Esophagus squamous epithelium (tissue), 4 donors: ENCODE measurements around the gene HECW1.

Experiments used
- CTCF ChIP-seq, 6 experiments: fragments of 450-650 bp in 4 of 6; fragments of 200-600 bp in 2 of 6; sonication (generic) in 2 of 6; IDR thresholded peaks; one replicate each; pipeline ENCODE4 v1.5.1; 2016 to 2019; ENCODE audit warnings: antibody characterized with exemption in 6 of 6, mild to moderate bottlenecking in 4 of 6, moderate library complexity in 4 of 6
- POLR2A ChIP-seq, 4 donors: fragments of 450-650 bp; IDR thresholded peaks; one replicate each; pipeline ENCODE4 v1.6.1; 2017; ENCODE audit warnings: antibody characterized with exemption in 4 of 4, mild to moderate bottlenecking in 4 of 4, moderate library complexity in 3 of 4

DNA sequence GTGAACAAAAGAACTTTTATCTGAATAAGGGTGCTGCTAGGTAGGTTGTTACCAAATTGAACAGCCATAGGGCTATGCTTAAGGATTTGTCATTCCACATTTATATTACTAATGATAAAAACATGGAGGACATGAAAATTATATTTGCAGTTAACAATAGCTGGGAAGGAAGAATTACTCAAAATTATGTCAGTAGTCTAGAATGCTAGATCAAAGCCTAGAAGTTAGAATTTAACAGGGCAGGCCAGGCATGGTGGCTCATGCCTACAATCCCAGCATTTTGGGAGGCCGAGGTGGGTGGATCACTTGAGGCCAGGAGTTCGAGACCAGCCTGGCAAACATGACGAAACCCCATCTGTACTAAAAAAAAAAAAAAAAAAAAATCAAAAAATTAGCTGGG lies 479.9 kb downstream of the HECW1 start:
- no peak for TF ChIP-seq CTCF (IDR thresholded peaks at IDR 0.05)
- no peak for TF ChIP-seq POLR2A (IDR thresholded peaks at IDR 0.05)
